Natural killer cell (primary cell): Measurements from ENCODE around the gene P4HA2. TPM values are rescaled to one million over a fixed set of nuclear protein-coding genes. Genes with fewer than 3 reads are reported as not detected.
A peak's percentile ranks its signal among the peaks of the same experiment; 100 is the strongest.

ENCODE experiments used
- ATAC-seq, 3 donors: fragments of 150-1000 bp in 2 of 3; fragments of 200-7000 bp in 1 of 3; cut with Tn5 transposase; 1 replicate in 1 of 3; 2 replicates in 2 of 3; pipeline ENCODE4 v1.10.0; 2021; ENCODE audit warnings: mild to moderate bottlenecking in 2 of 3, moderate library complexity in 2 of 3
- DNase-seq, 2 donors: peaks; one replicate each; pipeline versions ENCODE4 v3.0.0 to v3.0.0-alpha.2; 2013 to 2021; ENCODE audit warnings: mixed read lengths in 1 of 2
- H3K27ac ChIP-seq: one replicate; pipeline ENCODE4 v1.5.1; 2013; ENCODE audit warnings: mild to moderate bottlenecking, low read length
- H3K27me3 ChIP-seq: one replicate; pipeline ENCODE4 v1.6.1; 2013; ENCODE audit warnings: low read length; ENCODE audit not compliant: control insufficient read depth, insufficient read depth
- H3K36me3 ChIP-seq: one replicate; pipeline ENCODE4 v1.6.1; 2013; ENCODE audit warnings: low read length; ENCODE audit not compliant: control insufficient read depth, insufficient read depth
- H3K4me1 ChIP-seq: one replicate; pipeline ENCODE4 v1.6.1; 2013; ENCODE audit warnings: low read length; ENCODE audit not compliant: control insufficient read depth, insufficient read depth
- H3K4me3 ChIP-seq: one replicate; pipeline ENCODE4 v1.5.1; 2013; ENCODE audit warnings: low read length
- H3K9me3 ChIP-seq: one replicate; pipeline ENCODE4 v1.6.1; 2013; ENCODE audit warnings: low read length; ENCODE audit not compliant: control insufficient read depth, insufficient read depth
- H3K27ac Mint-ChIP-seq, 2 donors: one replicate each; pipeline ENCODE4 v1.8.0; 2022; ENCODE audit warnings: mild to moderate bottlenecking in 2 of 2, mixed read lengths in 2 of 2, moderate library complexity in 1 of 2
- H3K27me3 Mint-ChIP-seq, 2 donors: one replicate each; pipeline ENCODE4 v1.8.0; 2022; ENCODE audit warnings: low read depth in 2 of 2, mixed read lengths in 2 of 2
- H3K36me3 Mint-ChIP-seq: one replicate; pipeline ENCODE4 v1.8.0; 2022; ENCODE audit warnings: mixed read lengths
- H3K4me1 Mint-ChIP-seq, 2 donors: one replicate each; pipeline ENCODE4 v1.8.0; 2022; ENCODE audit warnings: mixed read lengths in 2 of 2
- H3K4me3 Mint-ChIP-seq: one replicate; pipeline ENCODE4 v1.8.0; 2022; ENCODE audit warnings: mild to moderate bottlenecking, moderate library complexity, mixed read lengths
- H3K9me3 Mint-ChIP-seq, 2 donors: one replicate each; pipeline ENCODE4 v1.8.0; 2022; ENCODE audit warnings: mixed read lengths in 2 of 2
- WGBS: methylation state at CpG from one replicate; pipeline ENCODE4 v1.1.7; 2013; ENCODE audit warnings: missing lambda C conversion rate; ENCODE audit not compliant: insufficient coverage; 5-methylcytosine and 5-hydroxymethylcytosine counted together
- intact Hi-C: fragments of 100-400 bp; cut with micrococcal nuclease; formaldehyde crosslinking; loops from one replicate; pipeline ENCODE4 v1.14.2; 2022
- total RNA-seq, 4 donors: library from RNA; stranded (reverse); fragments of 120-200 nt in 1 of 4; gene quantifications; one replicate each; pipeline versions ENCODE4 v1.2.3 to v1.2.4, GENCODE V29; 2013 to 2022
- TF ChIP-seq, protein P1 (sequence below): fragments of 200-600 bp; IDR thresholded peaks from one replicate; pipeline ENCODE4 v1.8.0; 2022; ENCODE audit warnings: antibody characterized with exemption

P4HA2 gene
- total RNA-seq, 3 donors from 2014 or later (not counting 1 experiment from before 2014, with no cell fraction given): 0.20 TPM; not detected in 2

DNA sequence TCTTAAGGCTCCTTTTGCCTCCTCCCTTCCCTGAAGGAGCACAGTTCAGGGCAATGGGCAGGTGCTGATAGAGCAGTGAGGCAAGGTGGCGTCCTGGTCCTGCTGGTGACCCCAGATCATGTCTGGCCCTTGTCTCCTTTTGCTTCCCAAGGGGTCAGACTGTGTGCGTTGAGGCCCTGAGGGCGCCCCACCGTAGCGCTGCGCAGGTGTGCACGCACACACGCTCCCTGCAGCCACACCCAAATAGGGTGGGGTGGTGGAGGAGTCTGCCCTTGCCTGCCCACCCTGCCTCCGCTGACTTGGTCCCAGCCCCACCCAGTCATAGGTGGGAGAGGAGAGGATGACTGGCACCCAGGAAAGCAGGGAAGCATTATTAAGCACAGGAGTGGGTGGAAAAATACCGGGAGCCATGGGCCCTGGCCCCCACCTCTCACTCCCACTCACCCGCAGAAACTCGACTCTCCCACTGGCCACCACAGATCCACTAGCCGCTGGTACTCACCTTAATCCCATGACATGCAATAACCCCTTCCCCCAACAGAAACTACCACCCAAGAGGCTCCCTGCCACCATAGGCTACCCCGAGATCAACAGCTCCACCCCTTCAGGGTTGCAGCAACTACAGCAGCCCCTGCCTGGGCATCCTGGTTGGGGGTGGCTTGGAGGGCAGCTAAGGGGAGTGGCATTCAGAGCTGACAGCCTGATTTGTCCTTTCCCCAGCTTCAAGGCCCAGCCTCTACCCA, 46.6 kb upstream of the P4HA2 start:
- H3K27ac Mint-ChIP-seq: no peak overlapping the region
- no peak overlapping the region for H3K4me3 Mint-ChIP-seq
- WGBS: 94% methylated on average over 12 of the region's 14 CpGs
- Histone ChIP-seq H3K27me3 (peaks cover 4% of the 10 kb centered on the region), H3K36me3 (no peaks in the 10 kb centered on the region), H3K4me1 (peaks cover 8% of the 10 kb centered on the region), H3K4me3 (no peak overlapping the region), H3K27ac (no peak overlapping the region), H3K9me3 (no peaks in the 10 kb centered on the region)
- TF ChIP-seq, protein P1, sequence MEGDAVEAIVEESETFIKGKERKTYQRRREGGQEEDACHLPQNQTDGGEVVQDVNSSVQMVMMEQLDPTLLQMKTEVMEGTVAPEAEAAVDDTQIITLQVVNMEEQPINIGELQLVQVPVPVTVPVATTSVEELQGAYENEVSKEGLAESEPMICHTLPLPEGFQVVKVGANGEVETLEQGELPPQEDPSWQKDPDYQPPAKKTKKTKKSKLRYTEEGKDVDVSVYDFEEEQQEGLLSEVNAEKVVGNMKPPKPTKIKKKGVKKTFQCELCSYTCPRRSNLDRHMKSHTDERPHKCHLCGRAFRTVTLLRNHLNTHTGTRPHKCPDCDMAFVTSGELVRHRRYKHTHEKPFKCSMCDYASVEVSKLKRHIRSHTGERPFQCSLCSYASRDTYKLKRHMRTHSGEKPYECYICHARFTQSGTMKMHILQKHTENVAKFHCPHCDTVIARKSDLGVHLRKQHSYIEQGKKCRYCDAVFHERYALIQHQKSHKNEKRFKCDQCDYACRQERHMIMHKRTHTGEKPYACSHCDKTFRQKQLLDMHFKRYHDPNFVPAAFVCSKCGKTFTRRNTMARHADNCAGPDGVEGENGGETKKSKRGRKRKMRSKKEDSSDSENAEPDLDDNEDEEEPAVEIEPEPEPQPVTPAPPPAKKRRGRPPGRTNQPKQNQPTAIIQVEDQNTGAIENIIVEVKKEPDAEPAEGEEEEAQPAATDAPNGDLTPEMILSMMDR: no peak
- H3K4me1 Mint-ChIP-seq: peaks cover 0 to 18% of the 10 kb centered on the region in 2 donors
- intact Hi-C loops: no loop called here
- no peaks in the 10 kb centered on the region for H3K36me3 Mint-ChIP-seq
- no peak for DNase-seq
- no peak for ATAC-seq
- H3K27me3 Mint-ChIP-seq: peaks cover 15 to 23% of the 10 kb centered on the region in 2 donors
- H3K9me3 Mint-ChIP-seq: no peaks in the 10 kb centered on the region

DNA sequence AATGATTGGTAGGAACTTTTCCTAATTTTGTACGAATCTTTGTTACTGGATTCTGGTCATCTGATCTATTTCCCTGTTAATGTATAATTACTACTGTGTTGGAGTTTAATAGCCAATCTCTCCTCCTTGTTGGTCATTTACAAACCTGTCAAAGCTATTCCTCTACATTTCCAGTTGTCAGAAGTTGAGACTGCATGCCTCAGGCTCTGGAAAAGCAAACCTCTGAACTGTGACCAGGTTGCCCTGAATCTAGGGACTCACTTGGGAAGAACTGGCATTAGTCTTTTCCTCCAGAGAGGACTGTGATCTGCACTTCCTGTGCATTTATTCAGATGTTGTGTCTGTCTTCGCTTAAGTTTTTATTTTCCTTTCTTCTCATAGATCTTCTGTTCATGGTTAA, 46.0 kb upstream of the P4HA2 start:
- TF ChIP-seq, protein P1: no peak
- WGBS: 100% methylated on average over 1 of the region's 2 CpGs
- no peaks in the 10 kb centered on the region for H3K9me3 ChIP-seq
- H3K9me3 Mint-ChIP-seq: no peaks in the 10 kb centered on the region
- no peaks in the 10 kb centered on the region for H3K36me3 Mint-ChIP-seq
- H3K4me1 ChIP-seq: peaks cover 8% of the 10 kb centered on the region
- no peak overlapping the region for H3K4me3 Mint-ChIP-seq
- no peak overlapping the region for H3K27ac ChIP-seq
- H3K4me1 Mint-ChIP-seq: peaks cover 0 to 18% of the 10 kb centered on the region in 2 donors
- DNase-seq (no peak), ATAC-seq (no peak)
- peaks cover 15 to 23% of the 10 kb centered on the region in 2 donors for H3K27me3 Mint-ChIP-seq
- no peak overlapping the region for H3K27ac Mint-ChIP-seq
- H3K27me3 ChIP-seq: peaks cover 4% of the 10 kb centered on the region
- intact Hi-C loops: loop anchor here (2.0 kb wide), 1 partner anchor 547 kb away; no protein-coding TSS in a partner anchor
- H3K4me3 ChIP-seq: no peak overlapping the region
- no peaks in the 10 kb centered on the region for H3K36me3 ChIP-seq

DNA sequence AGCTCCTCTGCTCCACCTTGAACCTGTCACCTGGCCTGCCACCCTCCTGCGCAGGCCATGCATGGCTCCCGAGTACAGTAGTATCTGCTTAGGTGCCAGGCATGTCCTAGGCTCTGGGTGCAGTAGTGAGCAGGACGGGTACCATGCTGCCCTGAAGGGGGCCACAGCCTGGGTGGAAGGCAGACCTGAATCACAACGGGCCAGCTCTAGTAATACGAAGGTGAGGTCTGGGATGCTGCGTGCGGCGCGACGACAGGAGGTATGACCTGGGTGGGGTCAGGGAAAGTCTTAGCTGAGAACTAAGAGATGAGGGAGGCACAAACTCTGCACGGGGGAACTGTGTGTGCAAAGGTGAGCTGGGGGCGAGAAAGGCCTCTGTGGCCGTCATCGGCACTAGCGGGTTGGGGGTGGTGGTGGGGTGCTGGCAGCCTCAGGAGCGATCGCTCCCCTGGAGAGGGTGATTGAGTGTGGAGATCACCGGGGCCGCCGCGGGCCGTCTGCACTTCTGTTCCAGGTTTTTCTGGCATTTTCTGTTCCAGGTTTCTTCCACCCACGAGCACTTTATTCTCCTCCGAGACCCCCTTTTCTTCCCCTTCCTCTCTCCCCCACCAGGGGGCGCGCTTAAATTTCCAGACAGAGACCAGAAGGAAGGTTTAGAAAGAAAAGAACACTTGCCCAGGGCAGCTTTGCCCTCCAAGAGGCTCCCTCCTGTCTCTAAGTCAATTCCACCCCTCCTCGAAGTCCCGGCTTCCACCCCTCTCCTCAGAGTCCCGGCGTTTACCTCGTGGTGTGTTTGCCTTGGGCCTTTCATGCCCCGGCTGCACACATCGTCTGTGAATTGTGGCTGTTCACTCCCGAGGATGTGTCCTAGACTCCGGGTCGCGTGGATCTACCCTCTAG, 44.9 kb upstream of the P4HA2 start:
- H3K27ac Mint-ChIP-seq: no peak overlapping the region
- peaks cover 4% of the 10 kb centered on the region for H3K27me3 ChIP-seq
- ATAC-seq (peak in 2 of 3 donors; percentile 55 to 59), DNase-seq (peak; percentile 52 to 72)
- no peaks in the 10 kb centered on the region for H3K36me3 Mint-ChIP-seq
- H3K36me3 ChIP-seq: no peaks in the 10 kb centered on the region
- H3K27ac ChIP-seq: no peak overlapping the region
- intact Hi-C loops: loop anchor here (2.0 kb wide), 1 partner anchor 548 kb away; no protein-coding TSS in a partner anchor
- peaks cover 0 to 18% of the 10 kb centered on the region in 2 donors for H3K4me1 Mint-ChIP-seq
- H3K9me3 Mint-ChIP-seq: no peaks in the 10 kb centered on the region
- H3K4me3 ChIP-seq: no peak overlapping the region
- peaks cover 8% of the 10 kb centered on the region for H3K4me1 ChIP-seq
- H3K4me3 Mint-ChIP-seq: peak overlapping the region; percentile 56
- peaks cover 15 to 23% of the 10 kb centered on the region in 2 donors for H3K27me3 Mint-ChIP-seq
- TF ChIP-seq, protein P1: peak; percentile 70
- H3K9me3 ChIP-seq: no peaks in the 10 kb centered on the region
- 60% methylated on average over 37 of the region's 37 CpGs for WGBS
